Fibroblast of pulmonary artery (primary cell): ENCODE data around the gene ARHGEF7.

ENCODE experiments used
- DNase-seq: peaks from one replicate; pipeline ENCODE4 v3.0.0-alpha.2; 2010; ENCODE audit warnings: low read depth
- H3K4me3 ChIP-seq: replicated peaks from 2 replicates; pipeline ENCODE4 v1.5.1; 2011; ENCODE audit warnings: low read depth, mild to moderate bottlenecking, control low read depth, low read length, moderate library complexity
- TF ChIP-seq, protein P1 (sequence below): IDR thresholded peaks from 2 replicates; pipeline ENCODE4 v1.5.1; 2011; ENCODE audit warnings: mild to moderate bottlenecking, control low read depth, low read length, inconsistent platforms; ENCODE audit errors: missing control alignments

The ARHGEF7 gene

DNA sequence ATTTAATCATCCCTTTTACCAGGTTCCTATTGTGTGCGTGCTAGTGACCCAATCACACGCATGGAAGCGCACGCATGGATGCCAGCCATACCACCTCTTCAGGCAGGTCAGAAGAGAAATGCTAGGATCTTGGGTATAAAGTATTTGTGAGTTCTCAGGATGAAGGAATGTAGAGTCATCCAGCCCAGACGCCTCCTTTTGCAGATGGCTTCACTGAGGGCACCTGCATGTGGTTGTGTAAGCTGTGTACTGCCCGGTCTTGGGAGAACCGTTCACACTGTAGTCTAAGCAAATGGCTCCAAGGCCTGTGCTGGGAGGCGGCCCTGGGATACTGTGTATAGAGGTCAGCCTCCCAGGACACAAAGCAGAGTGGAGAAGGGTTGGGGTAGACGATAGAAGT is 7.5 kb downstream of the ARHGEF7 start:
- DNase-seq, result no peak

DNA sequence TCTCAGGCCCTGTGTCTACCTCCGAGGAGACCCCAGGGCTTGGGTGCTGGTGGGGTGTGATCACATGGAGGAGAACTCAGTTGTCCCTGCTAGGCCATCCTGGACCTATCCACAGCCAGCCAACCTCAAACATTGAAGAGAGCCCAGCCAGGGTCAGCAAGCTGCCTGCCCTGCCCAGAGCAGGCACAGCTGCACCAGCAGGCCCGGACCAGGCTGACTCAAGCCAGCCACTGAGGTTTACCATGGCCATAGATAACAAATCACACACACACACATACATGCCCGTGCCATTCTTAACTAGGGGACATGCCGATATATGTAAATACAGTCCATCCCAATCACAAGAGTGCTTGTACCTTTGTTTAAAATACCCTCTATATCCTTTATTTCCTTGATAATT is 8.1 kb downstream of the ARHGEF7 start:
- H3K4me3 ChIP-seq, result no peak overlapping the region
- TF ChIP-seq, protein P1, sequence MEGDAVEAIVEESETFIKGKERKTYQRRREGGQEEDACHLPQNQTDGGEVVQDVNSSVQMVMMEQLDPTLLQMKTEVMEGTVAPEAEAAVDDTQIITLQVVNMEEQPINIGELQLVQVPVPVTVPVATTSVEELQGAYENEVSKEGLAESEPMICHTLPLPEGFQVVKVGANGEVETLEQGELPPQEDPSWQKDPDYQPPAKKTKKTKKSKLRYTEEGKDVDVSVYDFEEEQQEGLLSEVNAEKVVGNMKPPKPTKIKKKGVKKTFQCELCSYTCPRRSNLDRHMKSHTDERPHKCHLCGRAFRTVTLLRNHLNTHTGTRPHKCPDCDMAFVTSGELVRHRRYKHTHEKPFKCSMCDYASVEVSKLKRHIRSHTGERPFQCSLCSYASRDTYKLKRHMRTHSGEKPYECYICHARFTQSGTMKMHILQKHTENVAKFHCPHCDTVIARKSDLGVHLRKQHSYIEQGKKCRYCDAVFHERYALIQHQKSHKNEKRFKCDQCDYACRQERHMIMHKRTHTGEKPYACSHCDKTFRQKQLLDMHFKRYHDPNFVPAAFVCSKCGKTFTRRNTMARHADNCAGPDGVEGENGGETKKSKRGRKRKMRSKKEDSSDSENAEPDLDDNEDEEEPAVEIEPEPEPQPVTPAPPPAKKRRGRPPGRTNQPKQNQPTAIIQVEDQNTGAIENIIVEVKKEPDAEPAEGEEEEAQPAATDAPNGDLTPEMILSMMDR, result no peak
- no peak for DNase-seq

More for the DNA sequence above, 7.5 kb downstream of the ARHGEF7 start:
- no peak overlapping the region for H3K4me3 ChIP-seq
- TF ChIP-seq, protein P1, result no peak

DNA sequence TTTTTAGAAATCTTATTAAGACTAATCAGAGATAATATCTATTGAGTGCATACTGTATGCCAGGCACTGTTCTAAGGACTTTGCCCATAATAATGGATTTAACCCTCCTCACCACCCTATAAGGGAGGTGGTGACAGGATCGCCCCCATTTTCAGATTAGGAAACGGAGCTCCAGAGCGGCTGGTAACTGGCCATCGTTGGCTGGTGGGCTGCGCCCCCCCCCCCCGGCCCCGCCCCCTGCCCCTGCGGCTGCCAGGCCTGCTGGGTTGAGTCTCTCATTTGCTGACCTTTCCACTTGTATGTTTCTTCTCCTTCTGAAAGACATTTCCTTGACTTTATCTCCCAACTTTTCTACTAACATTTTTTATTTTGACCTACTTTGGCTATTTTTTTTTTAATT is 8.5 kb downstream of the ARHGEF7 start:
- no peak for DNase-seq
- TF ChIP-seq, protein P1, result no peak
- H3K4me3 ChIP-seq, result no peak overlapping the region

DNA sequence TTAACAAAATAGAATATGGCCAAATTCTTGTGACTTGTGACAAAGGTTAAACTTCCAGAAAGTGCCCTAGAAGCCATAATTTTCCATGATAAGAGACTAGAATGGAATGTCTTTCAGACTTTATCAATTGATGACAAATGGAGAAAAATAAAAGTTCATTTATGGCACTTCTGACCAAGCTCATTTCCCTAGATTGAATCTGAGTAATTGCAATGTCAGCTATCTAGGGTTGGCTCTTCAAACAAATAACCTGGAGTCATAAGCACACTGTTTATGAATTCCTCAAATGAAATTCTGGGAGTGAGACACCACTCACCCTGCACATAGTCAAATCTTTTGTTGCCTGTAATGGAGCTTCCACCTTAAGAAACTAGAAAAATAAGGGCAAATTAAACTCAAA is 11.4 kb downstream of the ARHGEF7 start:
- TF ChIP-seq, protein P1, result no peak

DNA sequence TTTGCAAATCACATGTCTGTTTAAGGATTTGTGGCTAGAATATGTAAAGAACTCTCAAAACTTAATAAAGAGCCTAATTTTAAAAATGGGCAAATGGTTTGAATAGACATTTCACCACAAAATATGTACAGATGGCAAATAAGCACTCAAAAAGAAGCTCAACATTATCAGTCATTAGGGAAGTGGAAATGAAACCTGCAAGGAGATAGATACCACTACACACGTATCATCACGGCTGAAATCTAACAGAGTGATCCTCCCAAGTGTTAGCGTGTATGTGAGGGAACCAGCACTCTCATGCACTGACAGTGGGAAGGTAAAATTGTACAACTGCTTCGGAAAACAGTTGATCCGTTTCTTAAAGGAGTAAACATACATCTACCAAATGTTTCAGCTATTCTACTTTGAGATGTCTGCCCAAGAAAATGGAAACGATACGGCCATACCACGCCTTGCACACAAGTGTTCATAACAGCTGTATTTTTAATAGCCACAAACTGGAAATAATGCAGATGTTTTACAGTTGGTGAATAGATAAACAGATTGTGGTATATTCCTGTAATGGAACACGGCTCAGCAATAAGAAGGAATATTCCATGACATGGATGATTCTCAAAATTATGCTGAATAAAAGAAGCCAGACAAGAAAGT is 14.5 kb downstream of the ARHGEF7 start:
- TF ChIP-seq, protein P1, result no peak
- no peak overlapping the region for H3K4me3 ChIP-seq
- no peak for DNase-seq

More for the DNA sequence above, 11.4 kb downstream of the ARHGEF7 start:
- no peak overlapping the region for H3K4me3 ChIP-seq
- no peak for DNase-seq

DNA sequence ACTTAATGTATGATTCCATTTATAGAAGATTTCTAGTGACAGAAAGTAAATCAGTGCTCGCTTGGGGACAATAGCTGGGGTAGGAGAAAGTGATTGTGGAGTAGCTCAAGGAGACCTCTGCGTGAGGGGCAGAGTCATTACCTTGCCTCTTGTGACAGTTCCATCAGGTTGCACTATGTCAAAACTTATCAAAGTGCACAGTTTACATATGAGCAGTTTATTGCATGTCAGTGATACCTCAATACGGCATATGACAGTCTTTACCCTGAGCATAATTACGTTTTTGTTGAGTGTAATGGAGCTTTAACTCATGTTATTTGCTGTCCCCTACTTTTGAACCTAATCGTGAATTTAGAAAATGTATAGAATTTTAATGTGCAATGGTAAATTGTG is 15.0 kb downstream of the ARHGEF7 start:
- no peak overlapping the region for H3K4me3 ChIP-seq
- no peak for DNase-seq
- TF ChIP-seq, protein P1, result no peak

DNA sequence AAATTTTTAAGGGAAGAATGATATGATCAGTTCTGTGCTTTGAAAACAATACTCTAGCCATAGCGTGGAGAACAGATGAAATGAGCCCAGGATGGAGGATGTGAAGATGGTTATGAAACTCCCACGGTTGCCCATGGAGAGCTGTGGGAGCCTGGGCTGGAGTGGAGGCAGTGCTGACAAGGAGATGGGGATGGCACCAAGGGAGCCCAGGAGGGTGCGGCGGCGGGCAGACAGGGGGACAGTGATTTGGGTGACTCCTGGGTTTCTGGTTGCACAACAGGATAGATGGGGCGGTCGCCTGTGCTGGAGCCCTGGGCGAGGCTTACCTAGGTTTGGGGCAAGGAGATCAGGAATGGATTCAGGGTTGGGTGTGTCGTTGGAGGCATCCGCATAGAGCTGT is 15.9 kb downstream of the ARHGEF7 start:
- no peak overlapping the region for H3K4me3 ChIP-seq
- DNase-seq, result no peak
- TF ChIP-seq, protein P1, result no peak
